Stimulated activated CD4-positive, alpha-beta T cell treated with anti-CD3 and anti-CD28 coated beads, TNF-alpha, amount 100 ng/mL, for 1 hour (primary cell): ENCODE data around the gene RNASE12.
"Not testable (repeated sequence)": the region's sequence is repeated elsewhere in the genome, so short reads cannot be mapped to it uniquely, and the experiment has no call there.

ENCODE experiments used
- DNase-seq, 3 donors: peaks; one replicate each; pipeline ENCODE4 v3.0.0-alpha.2; 2020; ENCODE audit warnings: low read depth in 3 of 3, low spot score in 1 of 3

Gene RNASE12

GRCh38 chr14:20583142-20583541 lies 8.0 kb downstream of the RNASE12 start:
- no peak for DNase-seq

GRCh38 chr14:20580242-20580641 lies 10.9 kb downstream of the RNASE12 start:
- DNase-seq = no peak

GRCh38 chr14:20578784-20579502 lies 12.2 kb downstream of the RNASE12 start:
- DNase-seq = no peak

GRCh38 chr14:20578325-20578724 lies 12.9 kb downstream of the RNASE12 start:
- no peak for DNase-seq

GRCh38 chr14:20572382-20572990 lies 18.7 kb downstream of the RNASE12 start:
- DNase-seq = not testable (repeated sequence)

- not testable (repeated sequence) for DNase-seq
These were observed 20.5 kb downstream of the RNASE12 start for GRCh38 chr14:20570720-20571119.

GRCh38 chr14:20569865-20570264 lies 21.3 kb downstream of the RNASE12 start:
- DNase-seq = not testable (repeated sequence)

- DNase-seq = no peak
These were observed 22.1 kb downstream of the RNASE12 start for GRCh38 chr14:20569066-20569465.

GRCh38 chr14:20568393-20568792 lies 22.8 kb downstream of the RNASE12 start:
- no peak for DNase-seq

- not testable (repeated sequence) for DNase-seq
These were observed 24.0 kb downstream of the RNASE12 start for GRCh38 chr14:20567199-20567598.

GRCh38 chr14:20564501-20564997 lies 26.6 kb downstream of the RNASE12 start:
- no peak for DNase-seq

- DNase-seq = no peak
These were observed 27.2 kb downstream of the RNASE12 start for GRCh38 chr14:20563971-20564370.

GRCh38 chr14:20560961-20561360 lies 30.2 kb downstream of the RNASE12 start, which contains the start of gene RNASE9:
Gene RNASE9, minus strand, starts transcription at chr14:20561047.
- no peak for DNase-seq

- DNase-seq = no peak
These were observed 31.7 kb downstream of the RNASE12 start for GRCh38 chr14:20559461-20559904.

- no peak for DNase-seq
These were observed 34.0 kb downstream of the RNASE12 start for GRCh38 chr14:20557212-20557542.

- DNase-seq = no peak
These were observed 34.5 kb downstream of the RNASE12 start for GRCh38 chr14:20556500-20557211.

- no peak for DNase-seq
These were observed 35.3 kb downstream of the RNASE12 start for GRCh38 chr14:20555845-20556244.

GRCh38 chr14:20553024-20553423 lies 38.2 kb downstream of the RNASE12 start:
- no peak for DNase-seq

GRCh38 chr14:20551606-20552005 lies 39.6 kb downstream of the RNASE12 start:
- DNase-seq = no peak

- DNase-seq = no peak
These were observed 40.2 kb downstream of the RNASE12 start for GRCh38 chr14:20550926-20551325.

GRCh38 chr14:20548414-20549158 lies 42.6 kb downstream of the RNASE12 start:
- no peak for DNase-seq
